HG03066 (cell line): Measurements from ENCODE around the gene CRIP2.

Experiments
- ATAC-seq: cut with Tn5 transposase; IDR thresholded peaks from one replicate; pipeline ENCODE4 v1.9.1; 2021; ENCODE audit warnings: low read depth; ENCODE audit not compliant: unreplicated experiment

CRIP2 gene

GRCh38 chr14:105486163-105486973 is 11.7 kb downstream of the CRIP2 start, which contains the start of gene CRIP1:
TSS of gene CRIP1 (plus strand) at chr14:105486886. CDS start at chr14:105487260, 374 bp downstream.
- ATAC-seq: no peak

DNA sequence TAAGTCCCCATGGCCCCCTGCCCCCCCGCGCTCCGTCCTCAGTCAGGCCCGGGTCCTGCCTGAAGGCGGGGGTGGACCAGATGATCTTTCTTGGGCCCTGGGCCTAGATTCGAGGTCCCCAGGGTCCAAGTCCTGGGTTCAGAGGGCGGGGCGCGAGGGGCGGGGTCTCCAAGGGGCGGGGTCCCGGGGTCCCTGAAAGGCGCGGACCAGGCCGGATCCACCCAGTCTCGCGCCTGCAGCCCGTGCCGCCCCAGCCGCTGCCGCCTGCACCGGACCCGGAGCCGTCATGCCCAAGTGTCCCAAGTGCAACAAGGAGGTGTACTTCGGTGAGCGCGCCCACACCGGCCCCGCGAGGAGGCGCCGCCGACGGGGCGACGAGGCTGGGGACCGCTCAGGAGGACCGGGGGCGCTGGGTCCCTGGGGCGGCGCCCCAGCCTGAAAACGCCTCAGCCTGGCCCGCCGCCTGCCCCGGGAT is 12.4 kb downstream of the CRIP2 start:
- ATAC-seq: no peak

DNA sequence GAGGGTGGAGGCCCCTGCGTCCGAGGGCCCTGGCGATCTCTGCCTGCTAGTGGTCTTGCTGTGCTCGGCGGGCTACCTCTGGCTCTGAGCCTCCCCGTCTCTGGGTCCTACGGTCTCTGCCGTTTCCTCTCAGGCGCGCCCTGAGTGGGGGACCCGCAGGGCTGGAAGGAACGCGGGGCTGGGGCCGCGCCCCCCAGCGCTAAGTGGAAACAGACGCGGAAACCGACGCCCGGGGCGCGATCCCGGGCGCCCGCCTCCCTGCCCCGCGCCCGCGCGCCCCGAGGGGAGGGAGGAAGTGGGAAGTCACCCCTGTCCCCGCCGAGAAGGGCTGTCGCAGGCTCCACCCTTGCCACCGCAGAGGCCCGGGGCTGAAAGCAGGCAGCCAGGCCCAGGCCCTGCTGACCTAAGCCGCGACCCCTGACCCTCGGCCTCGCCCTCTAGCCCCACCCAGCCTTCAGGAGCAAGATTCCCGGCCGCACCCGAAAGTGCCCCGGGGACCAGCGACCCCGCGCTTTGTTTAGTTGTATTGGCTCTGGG is 12.9 kb downstream of the CRIP2 start:
- no peak for ATAC-seq

- no peak for ATAC-seq
Observed at GRCh38 chr14:105487986-105488777, 13.6 kb downstream of the CRIP2 start.

DNA sequence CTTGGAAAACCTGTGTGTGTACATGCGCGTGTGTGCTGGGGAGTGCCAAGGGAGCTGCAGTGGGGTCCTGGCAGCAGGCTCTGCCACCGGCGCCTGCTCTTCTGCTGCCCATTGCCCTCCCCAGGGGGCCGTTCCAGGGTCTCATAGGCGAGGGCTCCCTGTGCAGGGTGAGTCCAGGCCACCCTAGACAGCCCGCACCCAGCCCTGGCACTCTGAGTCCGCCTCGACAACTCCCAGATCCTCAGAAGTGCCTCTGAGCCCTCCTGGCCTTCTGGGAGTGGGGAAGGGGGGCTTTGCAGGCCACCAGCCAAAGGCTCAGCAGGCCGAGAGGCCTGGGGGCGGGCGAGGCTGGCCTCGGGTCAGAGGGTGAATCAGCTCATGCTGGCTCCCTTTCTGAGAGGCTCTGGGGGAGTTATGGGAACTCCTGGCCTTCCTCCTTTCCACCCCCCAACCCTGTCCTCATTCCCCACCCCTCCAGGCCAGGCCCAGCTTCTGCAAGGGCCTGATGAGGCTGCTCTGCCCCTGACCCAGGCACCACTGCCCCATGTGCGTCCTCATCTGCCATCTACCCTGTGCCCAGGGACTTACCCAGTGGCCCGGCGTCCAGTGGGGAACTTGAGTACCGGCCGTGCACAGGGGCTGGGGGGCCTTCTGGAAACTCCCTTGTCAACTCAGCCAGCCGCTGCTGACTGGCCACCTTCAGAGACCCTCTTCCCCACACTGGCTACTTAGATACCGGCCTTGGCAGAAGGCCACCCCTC is 14.3 kb downstream of the CRIP2 start:
- no peak for ATAC-seq

GRCh38 chr14:105489542-105490266 is 15.1 kb downstream of the CRIP2 start:
- ATAC-seq: no peak

- no peak for ATAC-seq
Observed at GRCh38 chr14:105490267-105490571, 15.6 kb downstream of the CRIP2 start.

DNA sequence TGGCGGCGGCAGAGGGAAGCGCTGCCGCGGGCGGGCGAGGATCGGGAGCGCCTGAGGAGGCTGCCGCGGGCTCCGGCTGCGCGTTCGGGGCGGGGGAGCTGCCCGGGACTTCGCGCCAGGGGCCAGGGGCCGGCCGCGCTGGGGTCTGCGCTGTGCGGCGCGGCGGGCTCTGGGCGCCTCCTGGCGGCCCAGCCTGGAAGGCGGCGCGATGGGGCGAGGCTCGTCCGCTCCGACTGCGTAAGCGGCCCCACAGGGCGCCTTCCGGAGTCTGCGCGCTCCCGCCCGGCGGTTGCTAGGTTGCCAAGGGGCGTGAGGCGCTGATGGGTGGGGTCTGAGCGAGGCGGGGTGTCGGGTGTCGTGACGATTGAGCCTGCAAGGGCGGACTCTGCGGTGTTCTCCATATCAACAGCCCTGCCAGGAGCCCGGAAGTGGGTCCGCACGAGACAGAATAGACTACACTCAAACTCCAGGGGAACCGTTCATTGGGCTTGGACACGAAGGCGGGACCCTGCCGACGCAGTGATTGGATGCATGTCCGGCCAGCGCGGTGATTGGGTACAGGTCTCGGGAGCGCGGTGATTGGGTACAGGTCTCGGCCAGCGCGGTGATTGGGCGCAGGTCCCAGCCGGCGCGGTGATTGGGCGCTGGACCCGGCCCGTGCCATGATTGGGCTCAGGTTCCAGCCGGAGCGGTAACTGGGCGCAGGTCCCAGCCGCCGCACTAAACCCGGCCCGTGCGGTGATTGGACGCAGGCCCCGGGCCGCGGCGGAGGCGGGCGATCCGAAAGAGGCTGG is 16.1 kb downstream of the CRIP2 start, which contains the start of gene TEDC1:
TSS of gene TEDC1 (plus strand) at position 675 of the 794 bp plus-strand sequence. CDS start 130 bp downstream, outside the sequence.
- ATAC-seq: peak; percentile 62

DNA sequence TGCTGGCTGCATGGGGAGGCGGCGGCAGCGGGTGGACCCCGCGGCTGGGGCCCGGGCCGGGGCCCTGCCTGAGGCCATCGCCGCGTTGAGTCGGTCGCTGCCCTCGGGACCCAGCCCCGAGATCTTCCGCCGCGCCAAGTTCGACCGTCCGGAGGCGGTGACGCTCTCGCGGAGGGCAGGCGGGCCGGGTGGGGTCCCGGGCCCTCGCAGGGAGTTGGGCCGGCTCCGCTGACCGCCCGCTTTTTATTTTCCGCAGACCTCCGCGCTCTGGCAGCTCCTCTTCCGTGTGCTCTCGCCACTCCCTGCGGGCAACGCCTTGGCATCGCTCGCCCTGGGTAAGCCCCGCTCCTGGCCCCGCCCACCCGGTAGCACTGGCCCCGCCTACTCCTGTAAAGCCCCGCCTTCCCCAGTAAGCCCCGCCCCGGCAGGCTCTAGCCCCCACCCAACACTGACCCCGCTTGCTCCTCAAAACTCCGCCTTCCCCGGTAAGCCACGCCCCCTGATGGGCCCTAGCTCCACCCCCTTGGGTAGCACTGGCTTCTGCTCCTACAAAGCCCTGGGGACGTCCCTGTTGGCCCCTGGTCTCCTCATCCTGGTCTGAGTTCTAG is 16.8 kb downstream of the CRIP2 start:
- ATAC-seq: no peak

GRCh38 chr14:105492031-105492970 is 17.7 kb downstream of the CRIP2 start:
- no peak for ATAC-seq

DNA sequence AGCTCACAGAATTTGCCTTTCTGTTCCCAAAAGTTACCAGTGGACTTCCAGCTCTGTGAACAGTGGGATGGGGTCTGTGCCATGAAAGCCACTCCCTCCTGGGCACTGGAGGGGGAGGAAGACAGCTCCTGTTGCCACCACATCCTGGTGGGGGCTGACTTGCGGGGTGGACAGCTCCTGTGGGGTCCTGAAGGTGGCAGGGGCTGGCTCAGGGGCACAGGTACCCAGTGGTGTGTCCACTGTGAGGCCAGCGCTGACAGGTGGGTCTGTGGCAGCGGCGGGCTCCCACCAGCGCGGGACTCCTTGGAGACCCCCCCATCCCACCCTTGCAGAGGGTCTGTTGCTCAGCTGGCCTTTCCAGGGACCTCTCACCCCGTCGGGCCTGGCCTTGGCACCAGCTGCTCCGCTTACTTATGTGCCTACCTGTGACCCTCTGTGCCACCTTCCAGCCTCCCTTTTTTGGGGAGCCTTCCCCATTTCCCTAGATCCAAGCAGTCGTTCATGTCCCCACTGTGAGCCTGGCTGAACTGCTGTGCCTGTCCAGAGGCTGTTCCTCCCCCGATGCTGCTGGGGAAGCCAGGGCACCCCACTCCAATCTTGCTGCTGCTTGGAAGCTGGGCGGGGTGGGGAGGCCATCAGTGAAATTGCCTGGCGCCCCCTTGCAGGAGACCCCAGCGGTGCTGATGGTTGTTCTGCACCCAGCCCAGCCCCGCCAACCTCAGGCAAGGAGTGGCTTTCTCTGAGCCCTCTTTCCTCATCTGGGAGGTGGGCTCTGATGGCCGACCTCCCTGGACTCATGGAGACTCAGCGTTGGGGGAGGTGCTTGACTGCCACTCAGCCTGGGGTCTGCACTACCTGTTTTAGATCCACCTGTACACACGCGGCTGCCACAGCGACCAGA is 18.6 kb downstream of the CRIP2 start:
- ATAC-seq: no peak

DNA sequence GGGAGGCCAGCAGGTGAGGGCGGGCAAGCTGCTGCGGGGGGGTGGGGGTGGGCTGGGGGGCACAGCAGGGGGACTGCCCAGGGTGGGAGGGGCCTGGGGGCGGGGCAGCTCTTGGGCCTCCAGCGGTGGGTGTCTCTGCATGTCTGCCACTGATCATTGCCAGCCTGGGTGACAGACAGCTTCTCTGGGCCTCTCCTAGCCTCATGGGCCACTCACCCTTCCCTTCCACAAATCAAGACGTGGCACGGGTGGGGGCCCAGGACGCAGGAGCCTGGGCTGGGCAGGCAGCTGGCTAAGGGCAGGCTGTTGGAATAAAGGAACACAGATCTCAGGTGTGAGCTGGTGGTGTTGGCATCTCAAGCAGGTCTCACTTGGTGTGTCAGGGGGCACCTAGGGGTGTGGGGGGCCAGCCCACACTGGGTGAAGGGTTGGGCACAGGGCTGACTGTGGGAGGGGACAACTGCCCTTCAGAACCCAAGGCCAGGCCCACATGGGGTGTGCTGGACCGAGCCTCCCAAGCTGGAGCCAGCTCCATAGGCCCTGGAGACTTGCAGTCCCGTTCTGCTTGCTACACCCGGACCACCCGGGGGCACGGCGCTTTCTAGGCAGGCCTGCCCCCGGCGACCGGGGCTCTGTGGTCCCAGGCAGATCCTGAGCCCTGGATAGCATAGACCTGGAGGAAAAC is 19.4 kb downstream of the CRIP2 start:
- ATAC-seq: no peak

GRCh38 chr14:105494606-105494929 is 19.9 kb downstream of the CRIP2 start:
- ATAC-seq: no peak

- no peak for ATAC-seq
Observed at GRCh38 chr14:105495101-105495989, 20.7 kb downstream of the CRIP2 start.
